ENCODE data around the gene NSMCE1.

NSMCE1 gene

DNA sequence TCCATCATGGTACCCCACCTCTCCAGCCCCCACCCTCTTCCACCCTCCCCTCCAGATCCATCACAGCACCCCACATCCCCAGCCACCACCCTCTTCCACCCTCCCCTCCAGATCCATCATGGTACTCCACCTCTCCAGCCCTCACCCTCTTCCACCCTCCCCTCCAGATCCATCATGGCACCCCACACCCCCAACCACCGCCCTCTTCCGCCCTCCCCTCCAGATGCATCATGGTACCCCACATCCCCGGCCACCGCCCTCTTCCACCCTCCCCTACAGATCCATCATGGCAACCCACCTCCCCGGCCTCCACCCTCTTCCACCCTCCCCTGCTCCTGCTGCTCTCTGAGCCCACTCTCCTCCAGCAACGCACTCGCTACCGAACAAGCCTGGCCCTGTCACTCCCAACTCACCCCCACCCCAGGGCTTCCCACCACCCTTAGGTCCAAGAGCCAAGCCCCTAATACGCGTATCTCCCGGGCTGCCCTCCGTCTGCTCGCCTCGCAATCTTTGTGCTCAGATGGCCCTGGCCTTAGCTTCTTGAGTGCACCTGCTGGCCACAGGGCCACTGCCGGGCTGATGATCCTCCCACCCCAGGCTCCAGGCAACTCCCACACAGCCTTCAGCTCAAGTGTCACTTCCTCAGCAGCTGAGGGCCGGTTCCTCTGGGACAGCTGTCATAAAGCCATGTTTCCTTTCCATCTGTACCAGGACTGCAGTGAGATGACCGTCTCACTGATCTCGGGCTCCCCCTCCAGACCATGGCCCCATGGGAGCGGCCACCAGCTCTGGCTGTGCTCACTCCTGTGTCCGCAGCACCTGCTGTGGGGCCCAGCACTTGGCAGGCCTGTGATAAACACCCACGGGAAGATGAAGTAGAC, 39.7 kb downstream of the NSMCE1 start:
- no peak for DNase-seq

- no peak for DNase-seq
Observed at GRCh38 chr16:27228045-27228444, 40.5 kb downstream of the NSMCE1 start.

GRCh38 chr16:27226976-27227705, 41.4 kb downstream of the NSMCE1 start:
- no peak for DNase-seq

DNA sequence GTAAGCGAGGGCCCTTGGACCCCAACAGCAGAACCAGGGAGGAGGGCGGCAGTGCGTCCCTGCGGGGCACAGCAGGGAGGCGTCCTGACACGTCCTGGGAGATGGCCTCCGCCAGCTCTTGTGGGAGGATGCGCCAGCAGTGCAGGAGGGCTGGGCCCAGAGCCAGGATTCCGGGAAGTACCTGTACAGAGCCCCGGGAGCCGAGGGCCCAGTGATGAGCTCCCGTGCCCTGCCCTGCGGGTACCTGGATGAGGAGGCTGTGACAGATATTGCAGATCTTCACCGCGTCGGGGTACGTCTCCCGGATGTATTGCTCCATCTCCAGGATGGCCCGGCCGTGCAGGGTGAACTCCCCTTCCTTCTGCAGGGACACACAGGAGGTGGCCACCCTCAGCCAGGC, 42.1 kb downstream of the NSMCE1 start:
- DNase-seq = no peak

DNA sequence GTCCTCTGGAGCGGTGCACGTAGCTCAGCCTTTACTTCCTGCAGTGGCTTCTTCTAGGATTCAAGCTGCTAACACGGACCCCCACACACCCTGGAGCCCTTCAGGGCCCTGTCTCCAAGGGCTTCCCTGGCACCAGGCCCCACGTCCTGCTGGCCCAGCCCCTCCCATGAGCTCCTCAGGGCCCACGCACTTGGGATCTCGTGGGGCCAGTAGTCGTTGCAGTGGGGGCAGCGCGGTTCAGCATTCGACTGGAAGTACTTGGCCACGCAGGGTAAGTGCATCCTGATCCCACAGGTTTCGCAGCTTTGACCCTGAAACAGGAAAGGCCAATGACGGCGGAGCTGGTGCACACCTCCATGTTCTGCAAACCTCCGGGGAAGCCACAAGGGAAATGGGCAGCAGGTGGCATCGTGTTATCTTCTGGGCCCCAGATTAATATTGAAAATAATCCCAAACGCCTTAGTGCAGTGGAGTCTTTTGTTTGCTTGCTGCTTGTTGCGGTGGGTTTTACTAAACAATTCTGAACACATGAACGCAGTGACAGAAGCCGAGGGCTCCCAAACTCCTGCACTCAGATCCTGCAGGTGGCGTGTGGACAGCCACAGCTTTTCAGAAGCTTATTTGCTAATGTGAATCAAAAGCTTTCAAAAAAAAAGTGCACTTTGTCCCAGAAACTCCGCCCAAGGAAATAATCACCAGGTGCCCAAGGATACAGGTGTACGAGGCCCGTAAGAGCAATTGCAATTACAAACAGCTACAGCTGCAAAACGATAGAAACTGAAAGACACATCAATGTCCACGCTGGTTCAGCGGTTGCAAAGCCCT, 42.8 kb downstream of the NSMCE1 start:
- DNase-seq = peak; percentile 49

DNA sequence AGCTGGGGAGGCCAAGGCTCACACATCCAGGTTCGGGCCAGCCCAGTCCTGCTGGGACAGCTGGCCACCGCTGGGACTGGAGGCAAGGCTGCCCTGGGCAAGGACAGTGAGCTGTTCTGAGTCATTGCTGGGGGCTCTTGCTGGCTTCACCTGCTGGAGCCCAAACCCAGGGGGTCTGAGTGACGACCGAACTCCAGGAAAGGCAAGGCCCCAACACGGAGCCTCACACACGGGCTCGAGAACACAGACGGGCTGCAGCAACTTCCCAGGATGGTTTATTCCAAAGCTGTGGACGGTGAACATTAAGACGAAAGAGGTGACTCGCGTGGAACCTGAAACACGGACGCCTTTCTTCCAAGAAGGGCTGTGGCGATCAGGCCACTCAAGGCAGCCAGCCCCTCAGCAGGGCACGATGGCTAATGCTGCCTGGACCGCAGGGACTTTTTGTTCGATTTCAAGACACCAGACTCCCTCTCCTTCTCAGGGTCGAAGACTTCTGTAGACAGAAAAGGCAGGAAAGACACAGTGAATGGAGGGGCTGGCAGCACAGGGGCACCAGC, 43.8 kb downstream of the NSMCE1 start:
- DNase-seq = no peak

DNA sequence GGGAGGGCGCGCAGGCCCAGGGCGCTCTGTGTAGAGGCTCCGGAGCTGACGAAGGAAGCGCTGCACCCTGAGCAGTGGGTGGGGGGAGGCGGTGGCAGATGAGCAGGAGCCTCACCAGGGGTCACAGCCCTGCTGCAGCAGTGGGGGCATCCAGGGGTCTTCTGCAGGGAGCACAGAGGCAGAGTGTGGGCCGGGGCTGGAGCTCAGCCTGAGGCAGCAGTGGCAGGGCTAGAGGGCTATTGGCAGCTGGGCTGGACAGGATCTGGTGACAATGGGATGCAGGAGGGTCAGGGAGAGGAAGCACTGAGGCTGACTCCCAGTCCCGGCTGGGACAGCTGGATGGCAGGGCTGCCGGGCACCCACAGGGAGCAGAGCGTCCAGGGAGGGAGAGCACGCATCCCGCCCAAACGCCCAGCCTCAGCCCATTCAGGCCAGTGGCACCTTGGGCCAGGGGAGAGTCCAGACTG, 44.3 kb downstream of the NSMCE1 start:
- DNase-seq = no peak

- DNase-seq = no peak
Observed at GRCh38 chr16:27223701-27224100, 44.9 kb downstream of the NSMCE1 start.

GRCh38 chr16:27223226-27223610, 45.4 kb downstream of the NSMCE1 start:
- DNase-seq = no peak

- no peak for DNase-seq
Observed at GRCh38 chr16:27222249-27223225, 46.0 kb downstream of the NSMCE1 start.

DNA sequence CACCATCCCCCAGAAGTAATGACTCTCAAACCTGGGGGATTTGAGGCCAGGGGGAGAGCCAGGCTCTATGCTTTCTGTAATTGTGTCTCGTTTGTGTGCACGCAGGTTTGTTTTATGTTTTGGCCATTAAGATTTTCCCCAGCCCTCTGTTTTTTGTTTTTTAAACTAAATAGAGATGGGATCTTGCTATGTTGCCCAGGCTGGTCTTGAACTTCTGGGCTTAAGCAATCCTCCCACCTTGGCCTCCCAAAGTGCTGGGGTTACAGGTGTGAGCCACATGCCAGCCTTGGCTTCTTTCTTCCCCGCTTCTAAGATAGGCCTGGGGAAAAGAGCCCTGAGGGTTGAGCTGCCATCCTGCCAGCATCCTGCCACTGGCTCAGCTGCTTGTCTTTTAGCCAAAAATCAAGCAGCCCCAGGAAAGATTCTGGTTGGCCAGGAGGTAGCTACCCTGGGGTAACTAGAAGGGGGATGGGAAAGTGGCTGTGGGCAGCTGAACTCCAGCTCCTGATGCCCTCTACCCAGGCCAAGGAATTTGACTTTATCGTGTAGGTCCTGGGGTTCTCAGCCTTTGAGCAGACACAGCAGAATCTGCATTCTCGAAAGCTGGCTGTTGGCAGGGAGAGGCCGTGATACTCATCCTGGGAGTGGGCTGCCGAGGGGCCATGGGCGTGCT, 46.9 kb downstream of the NSMCE1 start:
- DNase-seq = no peak

GRCh38 chr16:27220991-27221390, 47.6 kb downstream of the NSMCE1 start:
- no peak for DNase-seq

- no peak for DNase-seq
Observed at GRCh38 chr16:27220527-27220926, 48.0 kb downstream of the NSMCE1 start.

DNA sequence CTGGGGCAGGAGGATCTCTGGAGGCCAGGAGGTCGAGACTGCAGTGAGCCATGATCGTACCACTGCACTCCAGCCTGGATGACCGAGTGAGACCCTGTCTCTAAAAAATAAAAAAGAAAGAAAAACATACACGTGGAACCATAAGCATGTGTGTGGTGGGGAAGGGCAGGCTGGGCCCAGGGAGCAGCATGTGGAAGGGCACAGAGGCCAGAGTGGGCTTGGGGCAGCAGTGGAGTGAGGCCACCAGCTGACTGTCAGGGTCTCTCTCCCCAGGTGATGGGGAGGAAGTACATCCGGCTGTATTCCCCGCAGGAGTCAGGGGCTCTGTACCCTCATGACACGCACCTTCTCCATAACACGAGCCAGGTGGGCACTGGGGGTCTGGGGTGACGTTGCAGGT, 48.5 kb downstream of the NSMCE1 start:
- no peak for DNase-seq

GRCh38 chr16:27219161-27219560, 49.4 kb downstream of the NSMCE1 start:
- DNase-seq = no peak

DNA sequence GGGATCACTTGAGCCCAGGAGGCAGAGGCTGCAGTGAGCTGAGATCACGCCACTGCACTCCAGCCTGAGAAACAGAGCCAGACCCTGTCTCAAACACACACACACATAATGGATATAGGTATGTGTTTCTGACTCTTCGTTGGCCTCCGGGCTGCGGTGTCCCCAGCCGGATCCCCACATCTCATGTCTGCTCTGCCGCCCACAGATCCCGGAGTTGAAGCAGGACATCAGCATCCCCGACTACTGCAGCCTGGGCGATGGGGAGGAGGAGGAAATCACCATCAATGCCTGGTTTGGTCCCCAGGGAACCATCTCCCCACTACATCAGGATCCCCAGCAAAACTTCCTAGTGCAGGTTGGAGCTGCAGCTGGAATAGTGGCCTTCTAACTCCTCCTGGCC, 49.8 kb downstream of the NSMCE1 start:
- no peak for DNase-seq

GRCh38 chr16:27217256-27217655, 51.3 kb downstream of the NSMCE1 start:
- DNase-seq = no peak

DNA sequence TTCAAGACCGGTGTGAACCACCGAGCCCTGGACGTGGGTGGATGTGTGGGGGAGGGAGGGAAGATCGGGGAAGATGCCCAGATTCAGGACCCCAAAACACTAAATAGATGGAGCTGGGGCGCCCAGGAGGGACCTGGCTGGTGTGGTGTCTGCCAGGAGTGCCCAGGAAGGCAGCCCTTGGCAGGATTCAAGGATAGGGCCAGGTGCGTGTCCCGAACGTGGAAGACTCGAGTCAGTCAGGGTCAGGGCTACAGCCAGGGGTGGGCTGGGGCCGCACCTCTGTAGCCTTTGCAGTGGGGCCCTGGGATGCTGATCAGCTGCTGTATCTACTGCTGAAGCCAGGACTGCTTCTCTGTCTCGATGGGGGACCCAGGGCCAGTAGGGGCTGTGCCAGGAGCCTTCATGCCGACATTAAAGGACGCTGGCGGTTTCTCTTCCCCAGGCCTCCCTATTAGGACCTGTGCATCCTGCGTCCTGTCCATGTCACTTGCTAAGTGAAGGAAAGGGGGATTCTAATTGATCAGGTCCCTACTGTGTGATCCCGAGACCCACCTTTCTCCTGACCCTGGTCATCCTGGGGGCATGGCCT, 52.2 kb downstream of the NSMCE1 start:
- no peak for DNase-seq

DNA sequence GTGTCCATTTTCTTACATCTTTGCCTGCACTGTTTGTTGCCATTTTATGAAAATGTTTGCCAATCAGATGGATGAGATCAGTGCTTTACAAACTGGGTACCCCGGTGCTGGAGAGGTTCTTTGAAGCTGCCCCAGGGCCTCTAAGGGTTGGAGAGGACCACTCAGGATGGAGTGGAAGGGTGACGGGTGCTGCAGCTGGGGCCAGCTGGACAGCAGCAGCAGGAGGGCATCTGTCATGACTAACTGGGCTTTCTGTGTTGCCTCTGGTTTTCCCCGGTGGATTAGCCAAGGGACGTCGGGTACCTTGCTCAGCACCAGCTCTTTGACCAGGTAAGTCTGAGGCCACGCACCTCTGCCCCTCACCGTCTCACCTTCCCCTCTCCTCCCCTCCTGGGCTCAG, 52.9 kb downstream of the NSMCE1 start:
- DNase-seq = no peak

- DNase-seq = no peak
Observed at GRCh38 chr16:27214084-27214961, 54.2 kb downstream of the NSMCE1 start.

All from NCI-H2107 (cell line).